CMK (cell line): ENCODE results near the gene IGF2BP1.
A peak's percentile ranks its signal among the peaks of the same experiment; 100 is the strongest.
"Not testable (repeated sequence)": the region's sequence is repeated elsewhere in the genome, so short reads cannot be mapped to it uniquely, and the experiment has no call there.

Source experiments
- DNase-seq: peaks from one replicate; pipeline ENCODE4 v3.0.0-alpha.2; 2010; ENCODE audit warnings: low read depth

Gene IGF2BP1

DNA sequence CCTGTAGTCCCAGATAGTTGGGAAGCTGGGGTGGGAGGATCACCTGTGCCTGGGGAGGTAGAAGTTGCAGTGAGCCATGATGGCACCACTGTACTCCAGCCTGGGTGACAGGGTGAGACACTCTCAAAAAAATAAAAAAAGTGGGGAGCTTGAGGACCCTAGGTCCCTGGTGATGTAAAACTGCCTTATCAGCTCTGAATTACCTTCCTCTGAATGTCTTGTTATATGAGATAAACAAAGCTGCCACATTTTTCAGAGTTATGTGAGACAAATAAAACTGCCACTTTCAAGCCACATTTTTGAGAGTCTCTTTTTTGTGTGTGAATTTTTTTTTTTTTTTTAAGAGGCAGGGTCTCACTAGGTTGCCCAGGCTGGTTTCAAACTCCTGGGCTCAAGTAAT is 103.4 kb downstream of the IGF2BP1 start:
- DNase-seq, result peak; percentile 36

DNA sequence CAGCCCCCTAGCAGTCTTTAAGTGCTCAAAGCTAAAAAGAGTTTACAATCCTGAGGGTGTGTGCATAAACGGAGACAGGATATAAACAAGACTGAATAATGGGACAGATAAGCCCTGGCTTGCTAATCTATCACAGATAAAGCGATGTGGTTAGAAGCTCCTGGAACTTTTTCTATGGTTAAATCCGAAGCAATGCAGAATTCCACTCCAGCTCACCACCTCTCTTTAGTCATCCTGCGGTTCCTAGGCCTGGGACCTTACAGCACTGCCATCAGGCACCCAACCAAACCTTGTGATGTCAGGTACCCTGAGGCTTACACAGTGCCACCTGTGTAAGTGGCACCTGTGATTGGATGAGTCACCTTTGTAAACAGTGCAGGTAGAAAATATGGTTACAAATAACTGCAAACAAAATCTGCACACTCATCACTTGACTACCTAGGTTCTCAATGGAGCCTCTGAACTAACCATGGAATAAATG is 103.9 kb downstream of the IGF2BP1 start:
- DNase-seq, result peak; percentile 24

DNA sequence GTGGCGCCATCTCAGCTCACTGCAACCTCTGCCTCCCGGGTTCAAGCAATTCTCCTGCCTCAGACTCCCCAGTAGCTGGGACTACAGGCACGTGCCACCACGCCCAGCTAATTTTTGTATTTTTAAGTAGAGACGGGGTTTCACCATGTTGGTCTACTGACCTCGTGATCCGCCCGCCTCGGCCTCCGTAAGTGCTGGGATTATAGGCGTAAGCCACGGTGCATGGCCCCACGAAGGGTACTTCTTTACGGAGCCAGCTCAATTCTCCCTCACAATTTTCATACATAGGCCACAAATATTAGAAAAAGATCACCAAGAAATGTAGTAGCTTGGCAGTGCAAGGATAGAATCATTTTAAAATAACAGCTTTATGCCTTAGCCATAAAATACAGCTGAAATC is 106.2 kb downstream of the IGF2BP1 start:
- not testable (repeated sequence) for DNase-seq

DNA sequence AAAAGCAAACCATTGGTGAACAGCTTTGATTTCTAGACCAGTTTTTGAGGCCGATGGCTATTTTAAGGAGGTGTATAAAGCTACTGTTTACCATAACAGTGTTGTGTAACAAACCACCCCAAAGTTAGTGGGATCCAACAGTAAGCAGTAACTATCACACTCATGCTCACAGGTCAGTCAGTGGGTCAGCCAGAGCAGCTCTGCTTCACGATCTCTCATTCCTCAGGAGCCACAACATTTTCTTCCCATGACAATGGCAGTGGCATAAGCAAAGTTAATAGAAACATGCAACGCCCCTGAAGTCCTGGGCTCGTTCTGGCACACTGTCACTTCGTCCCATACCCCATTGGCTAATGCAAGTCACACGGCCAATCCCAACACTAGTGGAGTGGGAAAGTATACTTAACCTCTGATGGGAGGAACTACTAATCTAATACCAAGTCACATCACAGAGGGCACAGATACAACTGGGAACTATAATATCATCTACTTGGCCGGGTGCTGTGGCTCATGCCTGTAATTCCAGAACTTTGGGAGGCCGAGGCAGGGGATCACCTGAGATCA is 107.4 kb downstream of the IGF2BP1 start:
- DNase-seq, result no peak
